OCI-LY3 (cell line): Measurements from ENCODE around the gene ASCC3.

ENCODE experiments used
- EZH2phosphoT487 ChIP-seq: fragments of 200-600 bp; shearing (Covaris generic); IDR thresholded peaks from 2 replicates; pipeline ENCODE4 v1.6.1; 2018; ENCODE audit warnings: antibody characterized with exemption, mixed run types, low read depth
- TF ChIP-seq, protein P1 (sequence below): fragments of 200-600, 300-600 bp; sonication (generic); IDR thresholded peaks from 2 replicates; pipeline ENCODE4 v1.5.1; 2014; ENCODE audit warnings: antibody characterized with exemption, low read length, low read depth

DNA sequence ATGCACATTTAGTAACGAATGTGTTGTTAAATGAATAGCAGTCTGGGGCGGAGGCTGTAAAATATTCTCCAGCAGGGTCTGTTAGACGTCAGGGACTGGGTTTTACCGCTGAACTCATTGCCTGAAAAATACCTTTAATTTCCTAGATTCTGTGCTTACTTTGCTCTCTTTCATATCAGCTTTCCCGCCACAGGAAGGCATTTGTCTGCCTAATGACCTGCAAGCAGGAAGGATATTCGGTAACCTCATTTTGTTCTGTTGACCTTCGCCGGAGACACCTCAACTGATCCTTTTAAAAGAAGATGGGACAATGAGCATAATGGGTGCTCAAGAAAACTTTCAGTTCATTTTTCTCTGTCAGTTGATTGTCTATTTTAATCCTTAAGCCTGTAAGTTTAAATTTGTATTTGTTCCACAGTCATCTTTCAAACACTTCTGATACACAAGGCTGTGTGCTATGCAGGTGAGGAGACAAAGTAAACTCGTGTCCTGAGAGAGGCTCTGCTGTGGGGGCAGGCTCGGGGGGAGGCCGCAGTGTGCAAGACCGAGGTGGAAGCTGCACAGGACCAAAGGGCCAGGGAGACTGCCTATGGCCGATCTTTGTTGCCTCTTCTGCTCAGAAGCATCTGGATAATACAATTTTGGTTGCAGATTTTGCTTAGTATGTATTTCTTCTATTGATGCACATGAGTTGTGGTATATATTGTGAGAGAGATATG, 389.0 kb downstream of the ASCC3 start:
- TF ChIP-seq, protein P1, sequence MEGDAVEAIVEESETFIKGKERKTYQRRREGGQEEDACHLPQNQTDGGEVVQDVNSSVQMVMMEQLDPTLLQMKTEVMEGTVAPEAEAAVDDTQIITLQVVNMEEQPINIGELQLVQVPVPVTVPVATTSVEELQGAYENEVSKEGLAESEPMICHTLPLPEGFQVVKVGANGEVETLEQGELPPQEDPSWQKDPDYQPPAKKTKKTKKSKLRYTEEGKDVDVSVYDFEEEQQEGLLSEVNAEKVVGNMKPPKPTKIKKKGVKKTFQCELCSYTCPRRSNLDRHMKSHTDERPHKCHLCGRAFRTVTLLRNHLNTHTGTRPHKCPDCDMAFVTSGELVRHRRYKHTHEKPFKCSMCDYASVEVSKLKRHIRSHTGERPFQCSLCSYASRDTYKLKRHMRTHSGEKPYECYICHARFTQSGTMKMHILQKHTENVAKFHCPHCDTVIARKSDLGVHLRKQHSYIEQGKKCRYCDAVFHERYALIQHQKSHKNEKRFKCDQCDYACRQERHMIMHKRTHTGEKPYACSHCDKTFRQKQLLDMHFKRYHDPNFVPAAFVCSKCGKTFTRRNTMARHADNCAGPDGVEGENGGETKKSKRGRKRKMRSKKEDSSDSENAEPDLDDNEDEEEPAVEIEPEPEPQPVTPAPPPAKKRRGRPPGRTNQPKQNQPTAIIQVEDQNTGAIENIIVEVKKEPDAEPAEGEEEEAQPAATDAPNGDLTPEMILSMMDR, result no peak
- TF ChIP-seq EZH2phosphoT487, result no peak
